Measurements from ENCODE around the gene AJUBA. TPM values are rescaled to one million over a fixed set of nuclear protein-coding genes. Genes with fewer than 3 reads are reported as not detected.
"Not testable (repeated sequence)": the region's sequence is repeated elsewhere in the genome, so short reads cannot be mapped to it uniquely, and the experiment has no call there.

The AJUBA gene
- polyA plus RNA-seq, 2 donors, result 16.5 to 19.7 TPM

DNA sequence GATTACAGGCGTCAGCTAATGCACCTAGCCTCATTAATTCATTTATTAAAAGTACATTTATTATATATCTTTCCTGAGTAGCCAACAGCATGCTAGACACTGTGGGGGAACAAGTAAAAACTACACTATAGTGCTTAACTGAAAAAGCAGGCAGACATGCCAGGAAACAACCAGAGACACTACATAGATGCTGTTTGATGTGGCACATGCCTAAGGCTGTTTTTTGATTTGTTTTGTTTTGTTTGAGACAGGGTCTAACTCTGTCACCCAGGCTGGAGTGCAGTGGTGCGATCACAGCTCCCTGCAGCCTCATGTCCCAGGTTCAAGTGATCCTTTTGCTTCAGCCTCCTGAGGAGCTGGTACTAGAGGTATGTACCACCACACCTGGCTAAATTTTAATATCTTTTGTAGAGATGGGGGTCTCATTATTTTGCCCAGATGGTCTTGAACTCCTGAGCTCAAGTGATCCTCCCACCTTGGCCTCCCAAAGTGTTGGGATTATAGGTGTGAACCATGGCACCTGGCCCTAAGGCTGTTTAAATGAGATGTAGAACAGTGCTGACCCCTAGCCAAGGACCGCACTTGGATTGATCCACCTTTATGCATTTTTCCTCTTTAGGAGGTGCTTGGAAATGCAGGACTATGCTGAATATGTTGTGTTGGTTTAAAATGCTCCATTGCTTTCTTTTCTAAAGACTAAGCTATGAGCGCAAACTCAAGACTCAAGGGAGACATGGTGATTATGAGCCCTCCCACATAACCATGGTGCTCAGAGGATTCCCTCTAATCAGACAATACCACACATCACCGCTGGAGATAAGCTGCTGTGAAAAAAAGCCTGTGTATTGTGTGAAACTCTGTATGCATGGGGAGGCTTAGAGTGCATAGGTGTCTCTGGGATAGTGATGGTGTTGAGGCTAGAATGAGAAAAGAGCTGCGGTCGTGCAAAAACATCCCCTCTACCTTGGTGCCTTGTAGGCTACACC lies 38.1 kb upstream of the AJUBA start:
- H3K4me1 ChIP-seq (ENCODE audit: control insufficient read depth in 2 of 2, insufficient read depth in 2 of 2, low read length in 1 of 2), result no peaks in the 10 kb centered on the region
- 91 to 92% methylated on average over 7 of the region's 7 CpGs for WGBS, 2 donors
- H3K27me3 ChIP-seq (ENCODE audit: control insufficient read depth in 1 of 2, insufficient read depth in 2 of 2, low read length in 2 of 2), result no peaks in the 10 kb centered on the region
- H3K4me3 ChIP-seq (ENCODE audit: low read depth in 1 of 2, low read length in 2 of 2), result no peak overlapping the region
- H3K9me3 ChIP-seq (ENCODE audit: control insufficient read depth in 2 of 2, insufficient read depth in 1 of 2, low read depth in 1 of 2, low read length in 1 of 2), result no peaks in the 10 kb centered on the region
- no peak overlapping the region for H3K27ac ChIP-seq (ENCODE audit: low read depth in 2 of 2, low read length in 1 of 2)
- peaks cover 2 to 4% of the 10 kb centered on the region in 2 donors for H3K36me3 ChIP-seq (ENCODE audit: control insufficient read depth in 2 of 2, insufficient read depth in 2 of 2, low read length in 1 of 2)

DNA sequence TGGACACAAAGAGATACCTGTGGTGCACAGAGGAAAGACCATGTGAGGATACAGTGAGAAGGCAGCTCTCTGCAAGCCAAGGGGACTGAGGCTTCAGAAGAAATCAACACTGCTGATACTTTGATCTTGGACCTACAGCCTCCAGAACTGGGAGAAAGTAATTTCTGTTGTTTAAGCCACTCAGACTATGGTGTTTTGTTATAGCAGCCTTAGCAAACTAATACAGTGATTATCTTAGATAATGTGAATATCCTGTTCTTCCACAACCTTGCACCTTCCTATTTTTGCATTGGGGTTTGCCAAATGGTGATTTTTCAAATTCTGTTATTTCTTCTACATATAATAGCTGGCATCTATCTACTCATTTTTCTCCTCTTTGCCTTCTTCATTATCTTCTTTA lies 35.8 kb upstream of the AJUBA start:
- no peaks in the 10 kb centered on the region for H3K36me3 ChIP-seq (ENCODE audit: control insufficient read depth in 2 of 2, insufficient read depth in 2 of 2, low read length in 1 of 2)
- H3K9me3 ChIP-seq (ENCODE audit: control insufficient read depth in 2 of 2, insufficient read depth in 1 of 2, low read depth in 1 of 2, low read length in 1 of 2), result no peaks in the 10 kb centered on the region
- no peaks in the 10 kb centered on the region for H3K4me1 ChIP-seq (ENCODE audit: control insufficient read depth in 2 of 2, insufficient read depth in 2 of 2, low read length in 1 of 2)
- H3K27ac ChIP-seq (ENCODE audit: low read depth in 2 of 2, low read length in 1 of 2), result no peak overlapping the region
- H3K4me3 ChIP-seq (ENCODE audit: low read depth in 1 of 2, low read length in 2 of 2), result no peak overlapping the region
- no peaks in the 10 kb centered on the region for H3K27me3 ChIP-seq (ENCODE audit: control insufficient read depth in 1 of 2, insufficient read depth in 2 of 2, low read length in 2 of 2)

DNA sequence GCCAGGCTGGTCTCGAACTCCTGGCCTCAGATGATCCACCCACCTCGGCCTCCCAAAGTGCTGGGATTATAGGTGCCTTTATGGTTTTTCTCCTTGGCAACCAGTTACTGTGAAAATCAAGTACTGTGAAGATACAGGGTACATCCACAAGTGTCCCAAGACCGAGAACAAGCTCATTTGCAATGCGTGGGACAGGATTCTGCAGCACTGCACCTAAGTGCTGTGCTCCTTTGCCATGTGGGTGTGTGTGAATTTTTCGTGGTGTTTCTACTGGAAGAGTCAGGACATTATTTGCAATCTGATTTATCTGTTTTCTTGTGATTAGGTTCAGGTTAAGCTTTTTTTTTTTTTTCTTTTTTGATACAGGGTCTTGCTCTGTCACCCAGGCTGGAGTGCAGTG lies 34.7 kb upstream of the AJUBA start:
- 80 to 86% methylated on average over 5 of the region's 5 CpGs for WGBS, 2 donors
- Histone ChIP-seq H3K4me1 (ENCODE audit: control insufficient read depth in 2 of 2, insufficient read depth in 2 of 2, low read length in 1 of 2) (no peaks in the 10 kb centered on the region), H3K9me3 (ENCODE audit: control insufficient read depth in 2 of 2, insufficient read depth in 1 of 2, low read depth in 1 of 2, low read length in 1 of 2) (no peaks in the 10 kb centered on the region)

GRCh38 chr14:23015618-23016017 lies 33.3 kb upstream of the AJUBA start:
- Histone ChIP-seq H3K4me1 (ENCODE audit: control insufficient read depth in 2 of 2, insufficient read depth in 2 of 2, low read length in 1 of 2) (no peaks in the 10 kb centered on the region), H3K27ac (ENCODE audit: low read depth in 2 of 2, low read length in 1 of 2) (no peak overlapping the region), H3K27me3 (ENCODE audit: control insufficient read depth in 1 of 2, insufficient read depth in 2 of 2, low read length in 2 of 2) (no peaks in the 10 kb centered on the region), H3K36me3 (ENCODE audit: control insufficient read depth in 2 of 2, insufficient read depth in 2 of 2, low read length in 1 of 2) (no peaks in the 10 kb centered on the region), H3K4me3 (ENCODE audit: low read depth in 1 of 2, low read length in 2 of 2) (no peak overlapping the region), H3K9me3 (ENCODE audit: control insufficient read depth in 2 of 2, insufficient read depth in 1 of 2, low read depth in 1 of 2, low read length in 1 of 2) (no peaks in the 10 kb centered on the region)
- WGBS, 2 donors, result 83 to 88% methylated on average over 4 of the region's 4 CpGs

More for the DNA sequence above, 34.7 kb upstream of the AJUBA start:
- H3K36me3 ChIP-seq (ENCODE audit: control insufficient read depth in 2 of 2, insufficient read depth in 2 of 2, low read length in 1 of 2), result no peaks in the 10 kb centered on the region
- H3K27ac ChIP-seq (ENCODE audit: low read depth in 2 of 2, low read length in 1 of 2), result no peak overlapping the region
- no peaks in the 10 kb centered on the region for H3K27me3 ChIP-seq (ENCODE audit: control insufficient read depth in 1 of 2, insufficient read depth in 2 of 2, low read length in 2 of 2)
- no peak overlapping the region for H3K4me3 ChIP-seq (ENCODE audit: low read depth in 1 of 2, low read length in 2 of 2)

- not testable (repeated sequence) for H3K27me3 ChIP-seq (ENCODE audit: control insufficient read depth in 1 of 2, insufficient read depth in 2 of 2, low read length in 2 of 2); H3K27ac ChIP-seq (ENCODE audit: low read depth in 2 of 2, low read length in 1 of 2); H3K36me3 ChIP-seq (ENCODE audit: control insufficient read depth in 2 of 2, insufficient read depth in 2 of 2, low read length in 1 of 2); H3K4me3 ChIP-seq (ENCODE audit: low read depth in 1 of 2, low read length in 2 of 2); H3K9me3 ChIP-seq (ENCODE audit: control insufficient read depth in 2 of 2, insufficient read depth in 1 of 2, low read depth in 1 of 2, low read length in 1 of 2); H3K4me1 ChIP-seq (ENCODE audit: control insufficient read depth in 2 of 2, insufficient read depth in 2 of 2, low read length in 1 of 2)
- WGBS, 2 donors, result 94 to 96% methylated on average over 5 of the region's 5 CpGs
Measured at GRCh38 chr14:23013749-23014054, 31.4 kb upstream of the AJUBA start.

GRCh38 chr14:23013054-23013748 lies 30.9 kb upstream of the AJUBA start:
- Histone ChIP-seq H3K27ac (ENCODE audit: low read depth in 2 of 2, low read length in 1 of 2) (no peak overlapping the region), H3K27me3 (ENCODE audit: control insufficient read depth in 1 of 2, insufficient read depth in 2 of 2, low read length in 2 of 2) (no peaks in the 10 kb centered on the region), H3K4me1 (ENCODE audit: control insufficient read depth in 2 of 2, insufficient read depth in 2 of 2, low read length in 1 of 2) (no peaks in the 10 kb centered on the region), H3K9me3 (ENCODE audit: control insufficient read depth in 2 of 2, insufficient read depth in 1 of 2, low read depth in 1 of 2, low read length in 1 of 2) (no peaks in the 10 kb centered on the region), H3K36me3 (ENCODE audit: control insufficient read depth in 2 of 2, insufficient read depth in 2 of 2, low read length in 1 of 2) (no peaks in the 10 kb centered on the region), H3K4me3 (ENCODE audit: low read depth in 1 of 2, low read length in 2 of 2) (no peak overlapping the region)
- whole genome bisulfite sequencing, 2 donors, result 67 to 76% methylated on average over 6 of the region's 6 CpGs

- 1 to 2% methylated on average over 39 to 40 of the region's 40 CpGs for WGBS, 2 donors
- Histone ChIP-seq H3K27me3 (ENCODE audit: control insufficient read depth in 1 of 2, insufficient read depth in 2 of 2, low read length in 2 of 2) (no peaks in the 10 kb centered on the region), H3K9me3 (ENCODE audit: control insufficient read depth in 2 of 2, insufficient read depth in 1 of 2, low read depth in 1 of 2, low read length in 1 of 2) (no peaks in the 10 kb centered on the region), H3K4me3 (ENCODE audit: low read depth in 1 of 2, low read length in 2 of 2) (peak within 1 kb of the TSS; percentile 61 to 62), H3K27ac (ENCODE audit: low read depth in 2 of 2, low read length in 1 of 2) (peak within 1 kb of the TSS; percentile 87 to 94), H3K4me1 (ENCODE audit: control insufficient read depth in 2 of 2, insufficient read depth in 2 of 2, low read length in 1 of 2) (no peaks in the 10 kb centered on the region), H3K36me3 (ENCODE audit: control insufficient read depth in 2 of 2, insufficient read depth in 2 of 2, low read length in 1 of 2) (no peaks in the 10 kb centered on the region)
Measured at GRCh38 chr14:23009939-23010726, 27.8 kb upstream of the AJUBA start, which contains the start of gene C14orf93. C14orf93 (minus strand) TSS chr14:23010143; CDS start chr14:22999023, 11,120 bp downstream.

GRCh38 chr14:23009483-23009938 lies 27.2 kb upstream of the AJUBA start:
- Histone ChIP-seq H3K27ac (ENCODE audit: low read depth in 2 of 2, low read length in 1 of 2) (peak overlapping the region; percentile 51 to 94), H3K9me3 (ENCODE audit: control insufficient read depth in 2 of 2, insufficient read depth in 1 of 2, low read depth in 1 of 2, low read length in 1 of 2) (no peaks in the 10 kb centered on the region), H3K27me3 (ENCODE audit: control insufficient read depth in 1 of 2, insufficient read depth in 2 of 2, low read length in 2 of 2) (no peaks in the 10 kb centered on the region), H3K4me3 (ENCODE audit: low read depth in 1 of 2, low read length in 2 of 2) (peak overlapping the region in 1 of 2 donors; percentile 61), H3K36me3 (ENCODE audit: control insufficient read depth in 2 of 2, insufficient read depth in 2 of 2, low read length in 1 of 2) (no peaks in the 10 kb centered on the region), H3K4me1 (ENCODE audit: control insufficient read depth in 2 of 2, insufficient read depth in 2 of 2, low read length in 1 of 2) (no peaks in the 10 kb centered on the region)
- WGBS, 2 donors, result 16 to 18% methylated on average over 8 of the region's 8 CpGs

GRCh38 chr14:23008831-23009230 lies 26.5 kb upstream of the AJUBA start:
- WGBS, 2 donors, result 24 to 37% methylated on average over 3 of the region's 3 CpGs
- no peaks in the 10 kb centered on the region for H3K27me3 ChIP-seq (ENCODE audit: control insufficient read depth in 1 of 2, insufficient read depth in 2 of 2, low read length in 2 of 2)
- H3K4me1 ChIP-seq (ENCODE audit: control insufficient read depth in 2 of 2, insufficient read depth in 2 of 2, low read length in 1 of 2), result no peaks in the 10 kb centered on the region
- no peaks in the 10 kb centered on the region for H3K36me3 ChIP-seq (ENCODE audit: control insufficient read depth in 2 of 2, insufficient read depth in 2 of 2, low read length in 1 of 2)
- no peak overlapping the region for H3K4me3 ChIP-seq (ENCODE audit: low read depth in 1 of 2, low read length in 2 of 2)
- H3K9me3 ChIP-seq (ENCODE audit: control insufficient read depth in 2 of 2, insufficient read depth in 1 of 2, low read depth in 1 of 2, low read length in 1 of 2), result no peaks in the 10 kb centered on the region
- H3K27ac ChIP-seq (ENCODE audit: low read depth in 2 of 2, low read length in 1 of 2), result no peak overlapping the region
